CD14-positive monocyte (primary cell): Measurements from ENCODE around the gene OR9Q2. TPM values are rescaled to one million over a fixed set of nuclear protein-coding genes. Genes with fewer than 3 reads are reported as not detected.

ENCODE experiments used
- DNase-seq, 3 donors: peaks; one replicate each; pipeline ENCODE4 v3.0.0-alpha.2; 2011 to 2022
- H2AFZ ChIP-seq: 2 replicates; pipeline ENCODE4 v1.6.0; 2012; ENCODE audit warnings: mild to moderate bottlenecking, low read depth, low read length, inconsistent platforms; ENCODE audit not compliant: insufficient read depth, poor library complexity, severe bottlenecking
- H3K27ac ChIP-seq, 2 donors: 1 replicate in 1 of 2; 2 replicates in 1 of 2; pipeline ENCODE4 v1.5.1; 2012 to 2013; ENCODE audit warnings: low read length in 2 of 2, control low read depth in 1 of 2, inconsistent platforms in 1 of 2, low read depth in 1 of 2, mild to moderate bottlenecking in 1 of 2
- H3K27me3 ChIP-seq, 2 donors: one replicate each; pipeline versions ENCODE4 v1.6.0 to v1.6.1; 2011 to 2013; ENCODE audit warnings: low read length in 2 of 2; ENCODE audit not compliant: control insufficient read depth in 2 of 2, insufficient read depth in 2 of 2
- H3K36me3 ChIP-seq, 2 donors: replicated peaks in 1 of 2; 1 replicate in 1 of 2; 2 replicates in 1 of 2; pipeline versions ENCODE4 v1.5.1 to v1.6.1; 2012 to 2013; ENCODE audit warnings: low read length in 2 of 2, control low read depth in 1 of 2, inconsistent platforms in 1 of 2, mild to moderate bottlenecking in 1 of 2; ENCODE audit not compliant: insufficient read depth in 2 of 2, control insufficient read depth in 1 of 2
- H3K4me1 ChIP-seq, 2 donors: 1 replicate in 1 of 2; 2 replicates in 1 of 2; pipeline versions ENCODE4 v1.5.1 to v1.6.1; 2012 to 2013; ENCODE audit warnings: low read length in 2 of 2, control low read depth in 1 of 2, inconsistent platforms in 1 of 2, mild to moderate bottlenecking in 1 of 2, moderate library complexity in 1 of 2; ENCODE audit not compliant: insufficient read depth in 2 of 2, control insufficient read depth in 1 of 2
- H3K4me2 ChIP-seq: replicated peaks from 2 replicates; pipeline ENCODE3; 2012; ENCODE audit warnings: low read length, moderate library complexity, mild to moderate bottlenecking; ENCODE audit not compliant: poor library complexity, severe bottlenecking; ENCODE audit errors: extremely low read depth
- H3K4me3 ChIP-seq, 3 experiments: fragments of 200-600 bp in 1 of 3; sonication (generic) in 1 of 3; replicated peaks in 1 of 3; 1 replicate in 2 of 3; 2 replicates in 1 of 3; pipeline ENCODE4 v1.5.1; 2011 to 2013; ENCODE audit warnings: low read length in 3 of 3, mild to moderate bottlenecking in 3 of 3, control low read depth in 2 of 3, low read depth in 2 of 3, inconsistent platforms in 1 of 3, moderate library complexity in 1 of 3
- H3K79me2 ChIP-seq: 2 replicates; pipeline ENCODE4 v1.6.0; 2012; ENCODE audit warnings: mild to moderate bottlenecking, control low read depth, inconsistent platforms, low read length, moderate library complexity; ENCODE audit not compliant: insufficient read depth
- H3K9ac ChIP-seq: 2 replicates; pipeline ENCODE4 v1.6.0; 2017; ENCODE audit warnings: low read length, mild to moderate bottlenecking; ENCODE audit not compliant: insufficient read depth, poor library complexity, severe bottlenecking
- H3K9me3 ChIP-seq, 2 donors: replicated peaks in 1 of 2; 1 replicate in 1 of 2; 2 replicates in 1 of 2; pipeline versions ENCODE4 v1.5.1 to v1.6.1; 2012 to 2013; ENCODE audit warnings: low read length in 2 of 2, control low read depth in 1 of 2; ENCODE audit not compliant: control insufficient read depth in 1 of 2, insufficient read depth in 1 of 2
- H4K20me1 ChIP-seq: 2 replicates; pipeline ENCODE4 v1.6.0; 2012; ENCODE audit warnings: mild to moderate bottlenecking, low read length, control low read depth, moderate library complexity; ENCODE audit not compliant: insufficient read depth
- H3K27ac Mint-ChIP-seq, 7 donors: one replicate each; pipeline ENCODE4 v1.8.0; 2020; ENCODE audit warnings: mild to moderate bottlenecking in 7 of 7, mixed read lengths in 7 of 7, moderate library complexity in 6 of 7, inconsistent platforms in 2 of 7
- H3K27me3 Mint-ChIP-seq, 3 donors: one replicate each; pipeline ENCODE4 v1.8.0; 2021 to 2022; ENCODE audit warnings: low read depth in 3 of 3, mild to moderate bottlenecking in 3 of 3, mixed read lengths in 3 of 3, moderate library complexity in 3 of 3, inconsistent platforms in 1 of 3
- H3K36me3 Mint-ChIP-seq, 2 donors: one replicate each; pipeline ENCODE4 v1.8.0; 2020; ENCODE audit warnings: mixed read lengths in 2 of 2, inconsistent platforms in 1 of 2, mild to moderate bottlenecking in 1 of 2
- H3K4me1 Mint-ChIP-seq: one replicate; pipeline ENCODE4 v1.8.0; 2020; ENCODE audit warnings: mild to moderate bottlenecking, mixed read lengths
- H3K4me3 Mint-ChIP-seq, 2 donors: one replicate each; pipeline ENCODE4 v1.8.0; 2020; ENCODE audit warnings: mild to moderate bottlenecking in 2 of 2, mixed read lengths in 2 of 2, moderate library complexity in 1 of 2
- H3K9me3 Mint-ChIP-seq, 7 donors: one replicate each; pipeline ENCODE4 v1.8.0; 2020 to 2022; ENCODE audit warnings: mixed read lengths in 7 of 7, mild to moderate bottlenecking in 6 of 7, moderate library complexity in 6 of 7, inconsistent platforms in 2 of 7
- WGBS: methylation state at CpG from one replicate; pipeline ENCODE4 v1.1.5; 2013; ENCODE audit warnings: missing lambda C conversion rate; ENCODE audit not compliant: insufficient coverage; 5-methylcytosine and 5-hydroxymethylcytosine counted together
- intact Hi-C, 2 donors: fragments of 100-400 bp; cut with micrococcal nuclease; formaldehyde crosslinking; loops; one replicate each; pipeline versions ENCODE4 v1.15.0 to v1.15.1; 2023
- polyA plus RNA-seq, 3 donors: library from polyadenylated mRNA; depleted of rRNA in 1 of 3; unstranded in 2 of 3; stranded (reverse) in 1 of 3; fragments of 300-500 nt in 2 of 3; fragments of >200 nt in 1 of 3; fragmentation: Illumina TruSeq in 2 of 3; gene quantifications; 1 replicate in 2 of 3; 2 replicates in 1 of 3; pipeline ENCODE4 v1.2.3, GENCODE V29; 2012 to 2021
- TF ChIP-seq, protein P1 (sequence below): fragments of 200-600 bp; IDR thresholded peaks from one replicate; pipeline ENCODE4 v1.8.0; 2022; ENCODE audit warnings: antibody characterized with exemption, mild to moderate bottlenecking

OR9Q2 gene
- polyA plus RNA-seq, 3 donors = not detected

- Histone ChIP-seq H4K20me1 (no peaks in the 10 kb centered on the region), H3K36me3 (no peaks in the 10 kb centered on the region), H3K9ac (no peak overlapping the region), H3K4me3 (no peak overlapping the region), H2AFZ (no peak overlapping the region), H3K9me3 (no peaks in the 10 kb centered on the region), H3K79me2 (no peaks in the 10 kb centered on the region), H3K27ac (no peak overlapping the region), H3K4me2 (no peak overlapping the region), H3K27me3 (no peaks in the 10 kb centered on the region), H3K4me1 (no peaks in the 10 kb centered on the region)
- no peaks in the 10 kb centered on the region for H3K36me3 Mint-ChIP-seq
- H3K27ac Mint-ChIP-seq = no peak overlapping the region
- no CpG with 5 or more reads among the region's 3 CpGs for WGBS
- H3K9me3 Mint-ChIP-seq = peaks cover 0 to 5% (median 2%) of the 10 kb centered on the region in 7 donors
- DNase-seq = no peak
- intact Hi-C loops = no loop called here
- no peaks in the 10 kb centered on the region for H3K4me1 Mint-ChIP-seq
- H3K27me3 Mint-ChIP-seq = peaks cover 1 to 5% (median 2%) of the 10 kb centered on the region in 3 donors
- no peak overlapping the region for H3K4me3 Mint-ChIP-seq
- TF ChIP-seq, protein P1, sequence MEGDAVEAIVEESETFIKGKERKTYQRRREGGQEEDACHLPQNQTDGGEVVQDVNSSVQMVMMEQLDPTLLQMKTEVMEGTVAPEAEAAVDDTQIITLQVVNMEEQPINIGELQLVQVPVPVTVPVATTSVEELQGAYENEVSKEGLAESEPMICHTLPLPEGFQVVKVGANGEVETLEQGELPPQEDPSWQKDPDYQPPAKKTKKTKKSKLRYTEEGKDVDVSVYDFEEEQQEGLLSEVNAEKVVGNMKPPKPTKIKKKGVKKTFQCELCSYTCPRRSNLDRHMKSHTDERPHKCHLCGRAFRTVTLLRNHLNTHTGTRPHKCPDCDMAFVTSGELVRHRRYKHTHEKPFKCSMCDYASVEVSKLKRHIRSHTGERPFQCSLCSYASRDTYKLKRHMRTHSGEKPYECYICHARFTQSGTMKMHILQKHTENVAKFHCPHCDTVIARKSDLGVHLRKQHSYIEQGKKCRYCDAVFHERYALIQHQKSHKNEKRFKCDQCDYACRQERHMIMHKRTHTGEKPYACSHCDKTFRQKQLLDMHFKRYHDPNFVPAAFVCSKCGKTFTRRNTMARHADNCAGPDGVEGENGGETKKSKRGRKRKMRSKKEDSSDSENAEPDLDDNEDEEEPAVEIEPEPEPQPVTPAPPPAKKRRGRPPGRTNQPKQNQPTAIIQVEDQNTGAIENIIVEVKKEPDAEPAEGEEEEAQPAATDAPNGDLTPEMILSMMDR = no peak
Observed at GRCh38 chr11:58192229-58192628, 3.4 kb downstream of the OR9Q2 start.

GRCh38 chr11:58193391-58193790, 4.5 kb downstream of the OR9Q2 start:
- H3K9me3 ChIP-seq = peaks cover 0 to 6% of the 10 kb centered on the region in 2 donors
- peaks cover 1 to 5% (median 2%) of the 10 kb centered on the region in 3 donors for H3K27me3 Mint-ChIP-seq
- no peak overlapping the region for H3K27ac ChIP-seq
- no peak overlapping the region for H3K27ac Mint-ChIP-seq
- H3K4me3 ChIP-seq = no peak overlapping the region
- peaks cover 3 to 15% (median 5%) of the 10 kb centered on the region in 7 donors for H3K9me3 Mint-ChIP-seq
- TF ChIP-seq, protein P1 = no peak
- no peaks in the 10 kb centered on the region for H4K20me1 ChIP-seq
- no peak overlapping the region for H3K4me2 ChIP-seq
- no peak overlapping the region for H2AFZ ChIP-seq
- H3K4me1 ChIP-seq = no peaks in the 10 kb centered on the region
- no peaks in the 10 kb centered on the region for H3K4me1 Mint-ChIP-seq
- intact Hi-C loops = no loop called here
- H3K79me2 ChIP-seq = no peaks in the 10 kb centered on the region
- no peak for DNase-seq
- H3K4me3 Mint-ChIP-seq = no peak overlapping the region
- no peaks in the 10 kb centered on the region for H3K27me3 ChIP-seq
- no peaks in the 10 kb centered on the region for H3K36me3 ChIP-seq
- no peaks in the 10 kb centered on the region for H3K36me3 Mint-ChIP-seq
- no peak overlapping the region for H3K9ac ChIP-seq
